K562 (cell line): ENCODE results near the gene ZCCHC14. TPM values are rescaled to one million over a fixed set of nuclear protein-coding genes. Genes with fewer than 3 reads are reported as not detected.

ENCODE experiments used
- ATAC-seq: fragments of 200-7000 bp; cut with Tn5 transposase; 3 replicates; pipeline ENCODE4 v1.9.1; 2020; ENCODE audit warnings: moderate library complexity
- BruUV-seq: library from RNA; stranded (reverse); fragments of 400-500 nt; replicated peaks from 2 replicates; lab custom pipeline; 2021; lab: Mats Ljungman, UMichigan
- CTCF ChIA-PET: fragments of 300-600 bp; formaldehyde crosslinking; extraction: SDS; loops from one replicate; lab custom pipeline; 2021; ENCODE audit warnings: low intra/inter-chr PET ratio; lab: Yijun Ruan, JAX
- POLR2A ChIA-PET: fragments of 300-600, 350-650 bp; sonication (Branson Sonifier 250); formaldehyde crosslinking; extraction: SDS; loops from one replicate; lab custom pipeline; 2021; ENCODE audit warnings: antibody characterized with exemption, inconsistent platforms; lab: Yijun Ruan, JAX
- DNase-seq, 4 experiments: peaks; one replicate each; pipeline versions ENCODE4 v3.0.0 to v3.0.0-alpha.2; 2011 to 2018; ENCODE audit warnings: low spot score in 3 of 4, mixed read lengths in 3 of 4; ENCODE audit errors: extremely low read depth in 1 of 4
- FAIRE-seq: peaks from 2 replicates; lab custom pipeline; 2011; peaks lifted over from hg19 to GRCh38; lab: Jason Lieb, UNC
- H2AFZ ChIP-seq: 2 replicates; pipeline ENCODE4 v1.6.0; 2011; ENCODE audit warnings: low read depth, low read length, control low read depth, inconsistent platforms
- H3K27ac ChIP-seq: fragments of 200-600 bp; 3 replicates; pipeline ENCODE4 v1.8.0; 2011; ENCODE audit warnings: low read depth, mild to moderate bottlenecking, control low read depth, inconsistent platforms, low read length, moderate library complexity, mixed read lengths; ENCODE audit errors: extremely low read depth
- H3K27me3 ChIP-seq, 2 experiments: fragments of 300-600 bp in 1 of 2; 2 replicates in 1 of 2; 3 replicates in 1 of 2; pipeline versions ENCODE4 v1.6.0 to v1.8.0; 2011; ENCODE audit warnings: inconsistent platforms in 2 of 2, low read length in 2 of 2, mild to moderate bottlenecking in 1 of 2, mixed read lengths in 1 of 2, moderate library complexity in 1 of 2; ENCODE audit not compliant: control insufficient read depth in 2 of 2, insufficient read depth in 2 of 2
- H3K36me3 ChIP-seq: fragments of 300-600 bp; 3 replicates; pipeline ENCODE4 v1.8.0; 2011; ENCODE audit warnings: mild to moderate bottlenecking, low read length, inconsistent platforms; ENCODE audit not compliant: control insufficient read depth, insufficient read depth
- H3K4me1 ChIP-seq, 2 experiments: fragments of 200-600 bp in 1 of 2; replicated peaks in 1 of 2; 2 replicates in 1 of 2; 3 replicates in 1 of 2; pipeline versions ENCODE4 v1.5.1 to v1.8.0; 2011; ENCODE audit warnings: inconsistent platforms in 2 of 2, low read length in 2 of 2, mild to moderate bottlenecking in 1 of 2, mixed read lengths in 1 of 2, moderate library complexity in 1 of 2; ENCODE audit not compliant: control insufficient read depth in 2 of 2, insufficient read depth in 2 of 2
- H3K4me2 ChIP-seq: 2 replicates; pipeline ENCODE4 v1.6.1; 2011; ENCODE audit warnings: low read length, control low read depth, inconsistent platforms, mixed read lengths; ENCODE audit not compliant: insufficient read depth
- H3K4me3 ChIP-seq: fragments of 200-600 bp; sonication (generic), shearing (Covaris generic); 2 replicates; pipeline ENCODE4 v1.5.1; 2016; ENCODE audit warnings: control low read depth, inconsistent platforms
- H3K79me2 ChIP-seq: fragments of 200-600 bp; 3 replicates; pipeline ENCODE4 v1.8.0; 2011; ENCODE audit warnings: low read length, inconsistent platforms; ENCODE audit not compliant: control insufficient read depth, insufficient read depth
- H3K9ac ChIP-seq, 2 experiments: 2 replicates each; pipeline versions ENCODE4 v1.6.0 to v1.6.1; 2011; ENCODE audit warnings: low read depth in 2 of 2, low read length in 2 of 2, control low read depth in 1 of 2, inconsistent platforms in 1 of 2, mild to moderate bottlenecking in 1 of 2, mixed read lengths in 1 of 2; ENCODE audit not compliant: insufficient read depth in 1 of 2
- H3K9me1 ChIP-seq: one replicate; pipeline ENCODE4 v1.6.0; 2011; ENCODE audit warnings: inconsistent platforms, mild to moderate bottlenecking, low read length, moderate library complexity; ENCODE audit not compliant: control insufficient read depth, insufficient read depth
- H3K9me3 ChIP-seq: replicated peaks from 2 replicates; pipeline ENCODE4 v1.5.1; 2011; ENCODE audit warnings: low read depth, low read length, inconsistent platforms; ENCODE audit not compliant: control insufficient read depth, insufficient read depth
- H4K20me1 ChIP-seq: replicated peaks from 2 replicates; pipeline ENCODE4 v1.6.1; 2011; ENCODE audit warnings: low read length, inconsistent platforms, mixed read lengths; ENCODE audit not compliant: control insufficient read depth, insufficient read depth
- BRF1 ChIP-seq: IDR thresholded peaks from 3 replicates; pipeline ENCODE4 v1.6.1; 2011; ENCODE audit warnings: borderline replicate concordance, mild to moderate bottlenecking; ENCODE audit not compliant: insufficient read length; ENCODE audit errors: extremely low read depth
- E2F5 ChIP-seq: sonication (generic); formaldehyde crosslinking; IDR thresholded peaks from 2 replicates; pipeline ENCODE4 v1.8.0; 2022; ENCODE audit warnings: mild to moderate bottlenecking, missing genetic modification reagents
- FOXK1 ChIP-seq: sonication (generic); formaldehyde crosslinking; IDR thresholded peaks from 2 replicates; pipeline ENCODE4 v1.8.0; 2022; ENCODE audit warnings: missing genetic modification reagents, mild to moderate bottlenecking, borderline replicate concordance
- GATA2 ChIP-seq: sonication (generic); formaldehyde crosslinking; IDR thresholded peaks from 2 replicates; pipeline ENCODE4 v1.4.0; 2020; ENCODE audit warnings: mild to moderate bottlenecking, missing genetic modification reagents
- GMEB1 ChIP-seq: fragments of 250-450 bp; sonication (Bioruptor Pico); IDR thresholded peaks from 2 replicates; pipeline ENCODE4 v1.4.0; 2020; ENCODE audit warnings: mild to moderate bottlenecking
- HDAC8 ChIP-seq: fragments of 450-650 bp; IDR thresholded peaks from 2 replicates; pipeline ENCODE4 v1.6.1; 2016; ENCODE audit warnings: mild to moderate bottlenecking, missing genetic modification characterization, moderate library complexity, missing compliant biosample characterization
- JUND ChIP-seq, 2 experiments: IDR thresholded peaks; 2 replicates in 1 of 2; 3 replicates in 1 of 2; pipeline ENCODE4 v1.6.1; 2011; ENCODE audit warnings: borderline replicate concordance in 2 of 2, low read depth in 2 of 2, low read length in 2 of 2, improper control_type of control experiment in 1 of 2, missing biosample characterization in 1 of 2, missing genetic modification characterization in 1 of 2, missing genetic modification reagents in 1 of 2
- KDM2B ChIP-seq: fragments of 250-450 bp; sonication (Bioruptor Pico); IDR thresholded peaks from 2 replicates; pipeline ENCODE4 v1.8.0; 2021; ENCODE audit warnings: mild to moderate bottlenecking, moderate library complexity
- NCOA1 ChIP-seq: fragments of 450-650 bp; IDR thresholded peaks from 2 replicates; pipeline ENCODE4 v1.6.1; 2016; ENCODE audit warnings: low read depth
- PRPF4 ChIP-seq: fragments of 200-400 bp; formaldehyde crosslinking; IDR thresholded peaks from one replicate; pipeline ENCODE4 v1.6.1; 2017; ENCODE audit warnings: low read length, low read depth, mild to moderate bottlenecking; ENCODE audit not compliant: insufficient read depth, poor library complexity, severe bottlenecking
- RBM39 ChIP-seq: fragments of 200-400 bp; formaldehyde crosslinking; optimal IDR thresholded peaks from 2 replicates; pipeline ENCODE3; 2018; ENCODE audit warnings: low read depth, low read length
- SETDB1 ChIP-seq: IDR thresholded peaks from one replicate; pipeline ENCODE4 v1.6.1; 2012; ENCODE audit warnings: low read length, control low read depth, inconsistent platforms
- TBL1XR1 ChIP-seq, 2 experiments: IDR thresholded peaks; 2 replicates each; pipeline ENCODE4 v1.6.1; 2012; ENCODE audit warnings: improper control_type of control experiment in 2 of 2, low read length in 2 of 2, mild to moderate bottlenecking in 1 of 2
- ZBTB8A ChIP-seq: fragments of 450-650 bp; IDR thresholded peaks from 2 replicates; pipeline ENCODE4 v1.6.1; 2018; ENCODE audit warnings: mild to moderate bottlenecking, moderate library complexity; ENCODE audit not compliant: partially characterized antibody
- ZNF12 ChIP-seq: sonication (generic); formaldehyde crosslinking; IDR thresholded peaks from 2 replicates; pipeline ENCODE4 v1.4.0; 2020; ENCODE audit warnings: mild to moderate bottlenecking, missing genetic modification reagents
- ZNF174 ChIP-seq: fragments of 250-450 bp; sonication (Bioruptor Pico); IDR thresholded peaks from 2 replicates; pipeline ENCODE4 v1.4.0; 2020; ENCODE audit warnings: mild to moderate bottlenecking
- ZNF277 ChIP-seq: fragments of 250-450 bp; sonication (Bioruptor Pico); IDR thresholded peaks from 2 replicates; pipeline ENCODE4 v1.8.0; 2022; ENCODE audit warnings: inconsistent platforms, mild to moderate bottlenecking, moderate library complexity, borderline replicate concordance
- ZNF583 ChIP-seq: fragments of 250-450 bp; sonication (Bioruptor Pico); IDR thresholded peaks from 2 replicates; pipeline ENCODE4 v1.4.0; 2020
- WGBS: fragments of 100-300 bp; shearing (Covaris generic); methylation state at CpG from one replicate; pipeline ENCODE4 v1.1.6; 2016; ENCODE audit warnings: low coverage, mixed read lengths; ENCODE audit not compliant: insufficient coverage; ENCODE audit errors: missing lambda C conversion rate; 5-methylcytosine and 5-hydroxymethylcytosine counted together
- in situ Hi-C: fragments of 300-500 bp; cut with MboI; formaldehyde crosslinking; loops from 4 replicates; pipeline ENCODE4 v1.15.0; 2018; ENCODE audit warnings: inconsistent platforms, mixed read lengths
- intact Hi-C: fragments of 100-400 bp; cut with micrococcal nuclease; formaldehyde crosslinking; loops from 2 replicates; pipeline ENCODE4 v1.14.2; 2022
- polyA plus RNA-seq, 8 experiments: library from polyadenylated mRNA; depleted of rRNA in 4 of 8; stranded (reverse) in 5 of 8; unstranded in 3 of 8; fragments of >200 nt; fragmentation: Nextera tagmentation in 2 of 8; fragmentation: Illumina TruSeq in 1 of 8; extraction: Ambion mirVana in 2 of 8; extraction: Trizol in 1 of 8; gene quantifications; 2 replicates each; pipeline versions ENCODE4 v1.2.1 to v1.2.3, GENCODE V29; 2011 to 2014; ENCODE audit warnings: inconsistent platforms in 1 of 8, missing spikeins in 1 of 8
- total RNA-seq, 7 experiments: library from RNA; depleted of rRNA in 6 of 7; stranded (reverse); fragments of >200 nt in 6 of 7; fragmentation: Illumina TruSeq in 2 of 7; extraction: Trizol in 2 of 7; gene quantifications; 2 replicates each; pipeline versions ENCODE4 v1.2.1 to v1.2.3, GENCODE V29; 2011 to 2021; ENCODE audit warnings: low replicate concordance in 1 of 7

ZCCHC14 gene
- total and polyA plus RNA-seq, 9 of the 15 experiments (the other 6 are each of a cell fraction or from before 2014, with no cell fraction given) = 1.5 to 12.4 (median 2.9) TPM

GRCh38 chr16:87368029-87368770, 124.6 kb downstream of the ZCCHC14 start:
- FAIRE-seq (no peak), DNase-seq (no peak), ATAC-seq (no peak)
- Histone ChIP-seq H3K79me2 (peaks cover 81% of the 10 kb centered on the region), H3K27me3 (no peaks in the 10 kb centered on the region), H4K20me1 (peaks cover 21% of the 10 kb centered on the region; the same call in 1 of the 2 replicates), H3K4me1 (peaks cover 17 to 27% of the 10 kb centered on the region in 2 experiments), H3K9me1 (peaks cover 2% of the 10 kb centered on the region), H2AFZ (no peak overlapping the region), H3K36me3 (peaks cover 24% of the 10 kb centered on the region; the same call in 2 of the 3 replicates), H3K9ac (no peak overlapping the region; a peak in 1 of 4 replicates), H3K9me3 (no peaks in the 10 kb centered on the region), H3K27ac (no peak overlapping the region), H3K4me3 (no peak overlapping the region), H3K4me2 (no peak overlapping the region)
- intact Hi-C loops (no loop called here), in situ Hi-C loops (no loop called here)
- no TSS peak for BruUV-seq
- ChIA-PET POLR2A (interaction anchor here (0.9 kb wide), 1 partner anchor 12 kb away, joined by 3 read pairs; no protein-coding TSS in a partner anchor), CTCF (no interaction called here)
- 74% methylated on average over 5 of the region's 5 CpGs for WGBS
- TF ChIP-seq TBL1XR1 (IDR thresholded peaks at IDR 0.05; ENCODE audit: low read length in 2 of 2) = no peak
- no peak for TF ChIP-seq ZBTB8A
- TF ChIP-seq ZNF12 = no peak
- no peak for TF ChIP-seq PRPF4
- TF ChIP-seq BRF1 = no peak
- TF ChIP-seq ZNF583 (CRISPR knock-in tag) = no peak
- TF ChIP-seq NCOA1 = no peak
- TF ChIP-seq KDM2B (CRISPR knock-in tag) = no peak
- TF ChIP-seq E2F5 (CRISPR knock-in tag) = no peak
- no peak for TF ChIP-seq RBM39
- no peak for TF ChIP-seq HDAC8 (tag)
- no peak for TF ChIP-seq ZNF174 (CRISPR knock-in tag)
- no peak for TF ChIP-seq ZNF277 (CRISPR knock-in tag)
- TF ChIP-seq SETDB1 = no peak
- no peak for TF ChIP-seq GMEB1 (CRISPR knock-in tag)
- no peak for TF ChIP-seq JUND (IDR thresholded peaks at IDR 0.05; ENCODE audit: borderline replicate concordance, low read depth, low read length)
- no peak for TF ChIP-seq JUND (tag; IDR thresholded peaks at IDR 0.05; ENCODE audit: borderline replicate concordance, low read depth, low read length)
- TF ChIP-seq GATA2 (CRISPR knock-in tag) = no peak
- TF ChIP-seq FOXK1 (CRISPR knock-in tag) = no peak
